AG09309 (cell line): Measurements from ENCODE around the gene GPATCH2L.

Experiments used
- DNase-seq: peaks from one replicate; pipeline ENCODE4 v3.0.0-alpha.2; 2010; ENCODE audit warnings: low read depth
- H3K4me3 ChIP-seq: 2 replicates; pipeline ENCODE4 v1.5.1; 2011; ENCODE audit warnings: mild to moderate bottlenecking, low read depth, low read length, moderate library complexity; ENCODE audit not compliant: control insufficient read depth
- TF ChIP-seq, protein P1 (sequence below): IDR thresholded peaks from 2 replicates; pipeline ENCODE4 v1.5.1; 2011; ENCODE audit warnings: mild to moderate bottlenecking, low read depth, low read length, inconsistent platforms; ENCODE audit not compliant: insufficient read depth, control insufficient read depth; ENCODE audit errors: missing control alignments

GPATCH2L gene

DNA sequence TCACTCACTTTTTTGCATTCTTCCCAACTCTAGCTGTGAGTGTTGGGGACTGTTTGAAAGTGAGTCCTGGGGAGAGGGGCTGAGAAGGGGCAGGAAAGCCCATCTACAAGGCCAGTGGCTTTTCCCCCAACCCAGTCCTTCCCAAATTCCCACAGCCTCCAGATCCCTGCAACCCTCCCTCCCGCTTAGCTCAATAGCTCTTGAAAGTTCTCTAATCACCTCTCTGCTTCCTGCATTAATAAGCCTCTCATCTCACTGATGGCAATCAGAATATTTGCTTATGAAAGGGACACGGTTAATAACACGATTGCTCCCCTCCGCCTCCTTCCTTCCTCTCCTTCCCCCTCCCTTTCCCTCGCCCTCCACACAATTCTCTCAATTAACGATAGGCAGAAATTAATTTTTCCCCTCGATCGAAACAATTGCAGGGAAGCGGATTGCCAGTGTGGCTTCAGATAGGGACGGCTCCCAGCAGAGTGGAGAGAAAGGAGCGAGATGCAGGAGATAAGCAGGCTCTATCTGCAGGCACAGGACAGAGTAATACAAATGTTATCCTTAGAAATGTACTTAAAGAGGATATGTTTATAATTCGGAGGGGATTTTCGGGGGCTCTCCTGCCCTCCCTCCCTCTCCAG is 15.1 kb upstream of the GPATCH2L start:
- TF ChIP-seq, protein P1, sequence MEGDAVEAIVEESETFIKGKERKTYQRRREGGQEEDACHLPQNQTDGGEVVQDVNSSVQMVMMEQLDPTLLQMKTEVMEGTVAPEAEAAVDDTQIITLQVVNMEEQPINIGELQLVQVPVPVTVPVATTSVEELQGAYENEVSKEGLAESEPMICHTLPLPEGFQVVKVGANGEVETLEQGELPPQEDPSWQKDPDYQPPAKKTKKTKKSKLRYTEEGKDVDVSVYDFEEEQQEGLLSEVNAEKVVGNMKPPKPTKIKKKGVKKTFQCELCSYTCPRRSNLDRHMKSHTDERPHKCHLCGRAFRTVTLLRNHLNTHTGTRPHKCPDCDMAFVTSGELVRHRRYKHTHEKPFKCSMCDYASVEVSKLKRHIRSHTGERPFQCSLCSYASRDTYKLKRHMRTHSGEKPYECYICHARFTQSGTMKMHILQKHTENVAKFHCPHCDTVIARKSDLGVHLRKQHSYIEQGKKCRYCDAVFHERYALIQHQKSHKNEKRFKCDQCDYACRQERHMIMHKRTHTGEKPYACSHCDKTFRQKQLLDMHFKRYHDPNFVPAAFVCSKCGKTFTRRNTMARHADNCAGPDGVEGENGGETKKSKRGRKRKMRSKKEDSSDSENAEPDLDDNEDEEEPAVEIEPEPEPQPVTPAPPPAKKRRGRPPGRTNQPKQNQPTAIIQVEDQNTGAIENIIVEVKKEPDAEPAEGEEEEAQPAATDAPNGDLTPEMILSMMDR, result no peak
- no peak overlapping the region for H3K4me3 ChIP-seq
- DNase-seq, result no peak

DNA sequence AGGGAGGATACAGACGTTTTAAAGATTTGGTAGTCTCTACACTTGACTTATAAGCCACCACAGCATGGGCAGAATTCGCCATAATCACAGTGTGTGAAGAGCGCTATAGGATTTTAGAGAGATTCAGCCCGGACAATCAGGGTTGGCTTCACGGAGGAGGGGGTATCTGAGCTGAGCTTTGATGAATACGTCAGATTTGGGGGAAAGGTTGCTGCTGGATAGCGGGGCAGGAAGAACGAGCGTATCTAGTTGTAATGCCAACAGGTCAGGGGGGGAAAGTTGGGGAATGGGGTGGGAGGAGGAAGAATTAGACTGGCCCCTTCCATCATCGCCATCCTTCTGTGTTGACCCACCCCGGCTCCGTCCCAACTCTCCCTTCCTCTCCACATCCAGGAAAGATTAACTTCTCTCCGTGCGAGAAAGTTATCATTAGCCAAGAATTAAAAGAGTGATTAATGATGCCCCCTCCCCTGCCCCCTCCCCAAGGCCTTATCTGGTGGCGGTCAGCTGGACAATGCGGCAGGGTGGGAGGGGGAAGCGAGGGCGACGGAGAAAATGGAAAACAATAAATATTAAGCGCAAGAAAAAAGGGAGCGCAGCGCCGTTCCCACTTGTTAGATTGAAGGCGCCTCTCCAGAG is 13.5 kb upstream of the GPATCH2L start:
- DNase-seq, result no peak
- no peak overlapping the region for H3K4me3 ChIP-seq
- TF ChIP-seq, protein P1, result no peak

DNA sequence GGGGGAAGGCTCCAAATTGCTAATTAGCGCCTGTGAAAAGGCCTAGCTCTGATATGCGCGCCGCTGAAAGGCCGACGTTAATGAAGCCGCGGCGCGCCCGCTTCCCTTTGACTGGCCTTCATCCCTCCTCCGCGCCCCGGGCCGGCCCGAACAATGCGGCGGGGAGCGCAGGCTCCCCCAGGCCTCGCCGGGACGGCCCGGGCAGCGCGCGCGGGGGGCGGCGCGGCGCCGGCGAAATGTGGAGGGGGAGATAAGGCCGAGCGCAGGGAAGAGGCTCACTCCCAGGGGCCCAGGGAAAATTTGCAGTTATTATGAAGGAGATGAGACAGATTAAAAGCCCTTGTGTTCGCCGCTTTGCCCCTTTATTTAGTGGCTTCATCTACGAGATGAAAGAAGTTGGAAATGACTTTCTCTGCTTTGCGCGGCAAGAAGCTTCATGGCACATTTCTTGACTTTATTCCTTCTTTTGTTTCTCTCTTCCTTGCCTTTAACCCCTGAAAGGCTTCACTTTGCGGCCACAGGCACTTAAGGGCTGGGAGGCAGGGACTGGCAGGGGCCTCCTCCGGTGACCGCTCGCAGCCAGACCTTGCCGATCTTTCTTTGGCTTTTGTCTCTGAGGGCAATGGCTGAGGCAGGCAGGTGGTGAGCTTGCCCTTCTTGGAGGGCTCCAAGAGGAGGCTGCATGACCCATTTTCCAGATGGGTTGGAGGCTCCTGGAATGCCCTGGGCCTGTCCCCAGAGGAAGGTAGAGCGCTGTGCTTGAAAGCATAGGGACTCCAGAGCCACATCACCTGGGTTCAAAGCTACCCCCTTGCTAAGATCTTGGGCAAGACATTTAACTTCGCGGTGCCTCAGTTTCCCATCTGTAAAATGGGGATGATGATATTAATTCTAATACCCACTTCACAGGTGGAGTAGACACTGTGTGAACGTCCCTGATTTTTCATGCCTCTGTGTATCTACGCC is 12.7 kb upstream of the GPATCH2L start:
- TF ChIP-seq, protein P1, result no peak
- H3K4me3 ChIP-seq, result no peak overlapping the region
- DNase-seq, result no peak

DNA sequence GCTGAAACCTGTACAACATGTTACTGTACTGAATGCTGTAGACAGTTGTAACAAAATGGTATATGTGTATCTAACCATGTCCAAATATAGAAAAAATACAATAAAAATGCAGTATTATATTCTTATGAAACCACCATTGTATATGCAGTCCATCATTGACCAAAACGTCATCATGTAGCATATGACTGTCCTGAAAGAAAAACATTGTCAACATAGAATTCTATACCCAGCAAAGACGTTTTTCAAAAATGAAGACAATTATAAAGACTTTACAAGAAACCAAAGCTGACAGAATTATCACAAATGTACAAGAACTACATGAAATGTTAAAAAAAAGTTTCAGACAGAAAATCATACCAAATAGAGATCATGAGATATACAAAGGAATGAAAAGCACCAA is 8.1 kb upstream of the GPATCH2L start:
- no peak for DNase-seq
- TF ChIP-seq, protein P1, result no peak
- H3K4me3 ChIP-seq, result no peak overlapping the region

DNA sequence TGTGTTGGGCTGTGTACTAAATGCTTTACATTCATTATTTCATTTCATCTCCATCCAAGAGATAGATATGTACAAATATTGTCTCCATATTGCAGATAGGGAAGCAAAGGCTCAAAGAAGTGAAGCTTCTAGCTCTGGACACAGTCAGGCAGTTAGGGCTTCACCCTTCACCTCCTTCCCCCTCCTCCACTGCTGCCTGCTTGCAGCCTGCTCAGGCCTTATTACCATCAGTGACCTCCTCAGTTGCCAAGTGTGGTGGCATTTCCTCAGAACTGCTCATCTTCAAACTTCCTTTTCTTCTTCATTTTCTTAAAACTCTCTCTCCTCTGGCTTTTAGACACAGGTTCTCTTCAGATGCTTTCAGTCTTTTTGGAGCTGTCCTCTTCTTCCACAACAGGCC is 4.7 kb upstream of the GPATCH2L start:
- TF ChIP-seq, protein P1, result no peak
- DNase-seq, result no peak
- H3K4me3 ChIP-seq, result no peak overlapping the region

DNA sequence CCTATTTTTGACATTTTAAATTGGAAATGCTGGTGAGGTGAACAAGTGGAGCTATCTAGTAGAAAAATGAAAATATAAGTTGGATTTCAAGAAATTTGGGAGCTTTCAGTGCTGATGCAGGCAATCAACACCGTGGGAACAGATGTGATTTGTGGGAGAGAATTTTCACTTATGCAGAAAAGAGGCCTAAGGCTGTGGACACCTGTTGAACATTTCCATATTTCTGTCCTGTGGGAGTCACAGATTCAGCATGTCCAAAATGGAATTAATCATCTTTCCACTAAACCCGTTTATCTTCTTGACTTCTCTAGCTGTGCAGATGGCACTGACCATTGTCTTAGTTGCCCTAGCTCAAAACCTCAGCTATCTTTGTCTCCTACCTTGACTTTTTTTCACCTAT is 2.5 kb upstream of the GPATCH2L start:
- H3K4me3 ChIP-seq, result no peak overlapping the region
- no peak for DNase-seq
- TF ChIP-seq, protein P1, result no peak
